ENCODE data around the gene CACYBP. TPM values are rescaled to one million over a fixed set of nuclear protein-coding genes. Genes with fewer than 3 reads are reported as not detected.

The CACYBP gene
- total RNA-seq, 1 donor from 2014 or later: 91.5 TPM

- H3K4me1 Mint-ChIP-seq (ENCODE audit: low read depth): peaks cover 8% of the 10 kb centered on the region
- TF ChIP-seq CTCF (IDR thresholded peaks at IDR 0.05; ENCODE audit: unreplicated experiment): no peak
- peak overlapping the region; percentile 44 for H3K27ac Mint-ChIP-seq
- no peaks in the 10 kb centered on the region for H3K9me3 Mint-ChIP-seq (ENCODE audit: low read depth)
- no peaks in the 10 kb centered on the region for H3K27me3 Mint-ChIP-seq
- no peak overlapping the region for H3K4me3 Mint-ChIP-seq (ENCODE audit: low read depth)
- DNase-seq (ENCODE audit: low spot score, unreplicated experiment): no peak
- peaks cover 12% of the 10 kb centered on the region for H3K36me3 Mint-ChIP-seq (ENCODE audit: insufficient read depth)
Measured at GRCh38 chr1:174974711-174975119, 25.0 kb upstream of the CACYBP start.

GRCh38 chr1:174975764-174976163 lies 24.0 kb upstream of the CACYBP start:
- Mint-ChIP-seq H3K36me3 (ENCODE audit: insufficient read depth) (peaks cover 10% of the 10 kb centered on the region), H3K27me3 (no peaks in the 10 kb centered on the region), H3K4me1 (ENCODE audit: low read depth) (peaks cover 8% of the 10 kb centered on the region), H3K9me3 (ENCODE audit: low read depth) (no peaks in the 10 kb centered on the region), H3K4me3 (ENCODE audit: low read depth) (no peak overlapping the region), H3K27ac (no peak overlapping the region)
- no peak for TF ChIP-seq CTCF (IDR thresholded peaks at IDR 0.05; ENCODE audit: unreplicated experiment)
- no peak for DNase-seq (ENCODE audit: low spot score, unreplicated experiment)

- Mint-ChIP-seq H3K27ac (no peak overlapping the region), H3K36me3 (ENCODE audit: insufficient read depth) (peaks cover 12% of the 10 kb centered on the region), H3K9me3 (ENCODE audit: low read depth) (no peaks in the 10 kb centered on the region), H3K4me1 (ENCODE audit: low read depth) (peaks cover 5% of the 10 kb centered on the region), H3K4me3 (ENCODE audit: low read depth) (no peak overlapping the region), H3K27me3 (no peaks in the 10 kb centered on the region)
- no peak for DNase-seq (ENCODE audit: low spot score, unreplicated experiment)
- no peak for TF ChIP-seq CTCF (IDR thresholded peaks at IDR 0.05; ENCODE audit: unreplicated experiment)
Measured at GRCh38 chr1:174976436-174977108, 23.2 kb upstream of the CACYBP start.

- peaks cover 16% of the 10 kb centered on the region for H3K36me3 Mint-ChIP-seq (ENCODE audit: insufficient read depth)
- no peak overlapping the region for H3K27ac Mint-ChIP-seq
- H3K9me3 Mint-ChIP-seq (ENCODE audit: low read depth): no peaks in the 10 kb centered on the region
- no peaks in the 10 kb centered on the region for H3K27me3 Mint-ChIP-seq
- peak; percentile 76 for TF ChIP-seq CTCF (IDR thresholded peaks at IDR 0.05; ENCODE audit: unreplicated experiment)
- H3K4me1 Mint-ChIP-seq (ENCODE audit: low read depth): peaks cover 5% of the 10 kb centered on the region
- no peak overlapping the region for H3K4me3 Mint-ChIP-seq (ENCODE audit: low read depth)
- no peak for DNase-seq (ENCODE audit: low spot score, unreplicated experiment)
Measured at GRCh38 chr1:174982971-174983689, 16.6 kb upstream of the CACYBP start.

- TF ChIP-seq CTCF (IDR thresholded peaks at IDR 0.05; ENCODE audit: unreplicated experiment): no peak
Measured at GRCh38 chr1:174984952-174985351, 14.8 kb upstream of the CACYBP start.

More at GRCh38 chr1:174984952-174985351, 14.8 kb upstream of the CACYBP start:
- H3K36me3 Mint-ChIP-seq (ENCODE audit: insufficient read depth): peaks cover 22% of the 10 kb centered on the region
- H3K9me3 Mint-ChIP-seq (ENCODE audit: low read depth): no peaks in the 10 kb centered on the region
- H3K4me3 Mint-ChIP-seq (ENCODE audit: low read depth): no peak overlapping the region
- peaks cover 5% of the 10 kb centered on the region for H3K4me1 Mint-ChIP-seq (ENCODE audit: low read depth)
- H3K27me3 Mint-ChIP-seq: no peaks in the 10 kb centered on the region
- peak overlapping the region; percentile 29 for H3K27ac Mint-ChIP-seq
- DNase-seq (ENCODE audit: low spot score, unreplicated experiment): no peak
